Measurements from ENCODE around the gene NELL2.
"Not testable (repeated sequence)": the region's sequence is repeated elsewhere in the genome, so short reads cannot be mapped to it uniquely, and the experiment has no call there.

Gene NELL2

GRCh38 chr12:44863867-44864266, 12.2 kb downstream of the NELL2 start:
- TF ChIP-seq ZNF274 (IDR thresholded peaks at IDR 0.05; ENCODE audit: low read depth, low read length) = no peak
- H3K4me3 ChIP-seq (ENCODE audit: low read length) = no peak overlapping the region

GRCh38 chr12:44859998-44860689, 16.0 kb downstream of the NELL2 start:
- TF ChIP-seq ZNF274 (IDR thresholded peaks at IDR 0.05; ENCODE audit: low read depth, low read length) = no peak
- H3K4me3 ChIP-seq (ENCODE audit: low read length) = no peak overlapping the region

DNA sequence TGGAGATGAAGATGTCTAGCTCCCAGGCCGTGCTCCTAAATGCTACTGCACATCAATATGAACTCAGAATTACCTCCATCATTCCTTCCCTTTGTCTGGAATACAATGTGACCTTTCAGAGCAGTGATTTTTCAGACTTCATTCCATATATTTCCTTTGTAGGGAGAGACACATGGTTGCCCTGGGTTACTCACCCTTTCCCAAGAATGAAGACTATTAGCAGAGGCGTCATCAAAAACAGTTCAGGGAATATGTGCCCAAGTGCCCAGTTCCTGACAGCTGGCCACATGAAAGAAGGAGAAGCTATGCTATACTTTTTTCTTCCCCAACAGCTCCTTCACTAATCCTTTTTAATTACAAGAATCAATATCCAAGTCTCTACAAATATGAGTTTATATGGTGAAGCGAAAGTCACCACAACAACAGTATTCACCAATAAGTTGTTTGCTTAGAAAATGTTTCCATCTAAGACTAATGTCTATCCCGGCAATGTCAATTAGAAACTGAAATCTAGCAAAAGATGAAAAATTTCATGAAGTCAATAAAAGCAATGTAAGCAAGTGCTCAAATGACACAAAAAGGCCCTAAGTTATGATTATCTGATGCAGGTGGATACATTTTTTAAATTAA, 17.8 kb downstream of the NELL2 start:
- no peak for TF ChIP-seq ZNF274 (IDR thresholded peaks at IDR 0.05; ENCODE audit: low read depth, low read length)
- H3K4me3 ChIP-seq (ENCODE audit: low read length) = no peak overlapping the region

DNA sequence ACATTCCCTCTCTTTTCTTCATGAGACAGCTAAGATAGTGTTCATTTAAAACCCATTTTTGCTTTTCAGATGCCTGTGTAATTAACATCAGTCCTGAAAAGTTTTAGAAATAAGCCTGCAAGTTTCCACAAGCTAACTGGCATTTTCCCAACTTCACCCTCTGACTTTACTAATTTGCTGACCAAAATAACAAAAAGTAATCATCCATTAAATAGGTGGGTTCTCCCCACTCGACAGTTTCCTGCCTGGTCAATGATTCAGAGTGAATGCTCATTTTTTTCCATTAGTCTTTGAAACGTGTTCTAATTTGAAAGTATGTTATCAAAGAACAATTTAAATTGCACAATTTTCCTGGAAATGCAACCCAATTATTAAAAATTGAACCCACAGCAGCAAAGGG, 23.6 kb downstream of the NELL2 start:
- no peak for TF ChIP-seq ZNF274 (IDR thresholded peaks at IDR 0.05; ENCODE audit: low read depth, low read length)
- H3K4me3 ChIP-seq (ENCODE audit: low read length) = no peak overlapping the region

GRCh38 chr12:44851586-44851985, 24.5 kb downstream of the NELL2 start:
- TF ChIP-seq ZNF274 (IDR thresholded peaks at IDR 0.05; ENCODE audit: low read depth, low read length) = no peak
- no peak overlapping the region for H3K4me3 ChIP-seq (ENCODE audit: low read length)

GRCh38 chr12:44848703-44849085, 27.4 kb downstream of the NELL2 start:
- TF ChIP-seq ZNF274 (IDR thresholded peaks at IDR 0.05; ENCODE audit: low read depth, low read length) = no peak
- H3K4me3 ChIP-seq (ENCODE audit: low read length) = no peak overlapping the region

DNA sequence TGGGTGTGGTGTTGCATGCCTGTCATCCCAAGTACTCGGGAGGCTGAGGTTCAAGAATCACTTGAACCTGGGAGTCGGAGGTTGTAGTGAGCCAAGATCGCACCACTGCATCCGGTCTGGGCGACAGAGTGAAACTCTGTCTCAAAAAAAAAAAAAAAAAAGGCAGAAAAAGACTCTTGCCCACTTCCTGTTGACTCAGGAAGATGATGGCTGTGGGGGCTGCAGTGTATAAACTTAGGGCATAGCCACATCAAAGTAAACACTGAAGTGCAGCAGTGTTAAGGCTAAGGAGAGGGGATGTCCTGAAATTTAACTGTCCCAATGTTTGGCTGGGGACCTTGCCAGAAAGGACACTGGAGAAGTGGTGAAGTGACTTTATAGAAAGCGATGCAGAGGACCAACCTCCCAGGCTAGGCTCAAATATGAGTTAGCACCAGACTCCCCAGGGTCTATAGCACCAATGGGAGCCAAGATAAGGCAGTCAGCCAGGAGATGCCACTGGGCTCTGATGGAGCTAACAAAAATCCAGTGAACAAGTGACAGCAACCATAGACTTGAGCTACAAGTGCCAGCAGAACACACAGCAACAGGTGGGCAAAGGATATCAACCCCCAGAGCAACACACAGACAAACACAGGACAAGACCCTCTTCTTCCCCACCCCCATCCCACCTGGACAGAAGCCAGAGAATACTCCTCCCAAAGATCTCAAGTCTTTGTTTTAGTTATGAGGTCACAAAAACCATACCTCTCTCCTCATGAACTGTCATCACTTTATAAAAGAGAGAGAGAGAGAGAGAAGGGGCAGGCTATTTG, 28.0 kb downstream of the NELL2 start:
- no peak overlapping the region for H3K4me3 ChIP-seq (ENCODE audit: low read length)
- no peak for TF ChIP-seq ZNF274 (IDR thresholded peaks at IDR 0.05; ENCODE audit: low read depth, low read length)

GRCh38 chr12:44847403-44847802, 28.7 kb downstream of the NELL2 start:
- TF ChIP-seq ZNF274 (IDR thresholded peaks at IDR 0.05; ENCODE audit: low read depth, low read length) = no peak
- H3K4me3 ChIP-seq (ENCODE audit: low read length) = no peak overlapping the region

DNA sequence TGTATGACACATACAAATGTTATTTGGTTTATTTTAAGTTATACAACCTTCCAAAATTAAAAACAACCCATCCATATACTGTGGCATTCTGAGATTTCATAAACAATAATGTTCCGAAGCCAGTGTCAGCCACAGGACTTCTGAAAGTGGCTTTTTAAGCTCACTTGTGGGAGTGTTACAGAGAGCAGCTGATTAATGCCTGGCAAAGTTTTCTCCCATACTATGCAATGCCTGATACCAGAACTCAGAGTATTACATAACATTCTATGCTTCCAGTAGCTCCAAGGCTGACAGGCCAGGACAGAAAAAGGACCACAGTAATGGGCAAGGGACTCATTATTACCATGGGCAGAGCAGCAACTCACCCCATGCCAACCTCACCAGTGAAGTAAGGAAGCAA, 29.3 kb downstream of the NELL2 start:
- no peak for TF ChIP-seq ZNF274 (IDR thresholded peaks at IDR 0.05; ENCODE audit: low read depth, low read length)
- H3K4me3 ChIP-seq (ENCODE audit: low read length) = no peak overlapping the region

- TF ChIP-seq ZNF274 (IDR thresholded peaks at IDR 0.05; ENCODE audit: low read depth, low read length) = no peak
Measured at GRCh38 chr12:44842669-44843068, 33.4 kb downstream of the NELL2 start.

DNA sequence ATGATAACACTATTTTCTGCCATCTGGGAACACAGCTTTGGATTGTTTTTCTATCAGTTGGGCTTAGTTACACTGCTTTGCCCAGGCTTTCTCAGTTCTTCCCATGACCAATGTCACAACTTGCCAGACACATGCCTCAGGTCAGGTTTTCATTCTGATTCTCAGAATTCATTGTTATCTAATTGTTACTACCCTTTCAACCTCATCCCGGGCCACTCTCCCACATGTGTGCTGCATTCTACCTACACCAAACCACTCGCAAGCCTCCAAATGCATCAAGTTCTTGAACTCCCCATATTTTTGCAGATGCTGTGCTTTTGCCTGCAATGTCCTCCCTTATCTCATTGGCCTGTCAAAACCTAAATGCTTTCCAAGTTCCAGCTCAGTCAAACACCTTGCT, 36.3 kb downstream of the NELL2 start:
- no peak overlapping the region for H3K4me3 ChIP-seq (ENCODE audit: low read length)
- TF ChIP-seq ZNF274 (IDR thresholded peaks at IDR 0.05; ENCODE audit: low read depth, low read length) = no peak

More at GRCh38 chr12:44842669-44843068, 33.4 kb downstream of the NELL2 start:
- H3K4me3 ChIP-seq (ENCODE audit: low read length) = no peak overlapping the region

- no peak overlapping the region for H3K4me3 ChIP-seq (ENCODE audit: low read length)
- TF ChIP-seq ZNF274 (IDR thresholded peaks at IDR 0.05; ENCODE audit: low read depth, low read length) = no peak
Measured at GRCh38 chr12:44837114-44837755, 38.9 kb downstream of the NELL2 start.

- TF ChIP-seq ZNF274 (IDR thresholded peaks at IDR 0.05; ENCODE audit: low read depth, low read length) = no peak
Measured at GRCh38 chr12:44835641-44836379, 40.3 kb downstream of the NELL2 start.

GRCh38 chr12:44834996-44835395, 41.1 kb downstream of the NELL2 start:
- H3K4me3 ChIP-seq (ENCODE audit: low read length) = not testable (repeated sequence)

More at GRCh38 chr12:44835641-44836379, 40.3 kb downstream of the NELL2 start:
- H3K4me3 ChIP-seq (ENCODE audit: low read length) = no peak overlapping the region
